ENCODE data around the gene DISC1.
"Not testable (repeated sequence)": the region's sequence is repeated elsewhere in the genome, so short reads cannot be mapped to it uniquely, and the experiment has no call there.

The DISC1 gene

GRCh38 chr1:231872461-231872910, 245.9 kb downstream of the DISC1 start:
- DNase-seq (ENCODE audit: low read depth in 1 of 2, low spot score in 1 of 2): no peak

DNA sequence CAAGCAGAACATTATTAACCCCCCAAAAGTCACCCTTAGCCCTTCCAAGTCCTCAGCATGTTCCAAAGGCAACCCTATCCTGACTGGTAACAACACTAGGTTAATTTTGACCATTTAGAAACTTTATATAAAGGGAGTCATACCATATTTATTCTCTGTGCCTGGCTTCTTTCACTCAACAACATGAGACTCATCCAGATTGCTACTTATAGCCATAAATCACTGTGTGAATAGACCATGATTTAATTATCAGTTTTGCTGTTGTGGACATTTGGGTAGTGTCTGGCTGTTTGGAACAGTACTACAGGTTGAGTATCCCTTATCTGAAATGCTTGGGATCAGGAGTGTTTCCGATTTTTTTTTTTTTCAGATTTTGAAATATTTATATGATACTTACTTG, 252.1 kb downstream of the DISC1 start:
- no peak for DNase-seq (ENCODE audit: low read depth in 1 of 2, low spot score in 1 of 2)

DNA sequence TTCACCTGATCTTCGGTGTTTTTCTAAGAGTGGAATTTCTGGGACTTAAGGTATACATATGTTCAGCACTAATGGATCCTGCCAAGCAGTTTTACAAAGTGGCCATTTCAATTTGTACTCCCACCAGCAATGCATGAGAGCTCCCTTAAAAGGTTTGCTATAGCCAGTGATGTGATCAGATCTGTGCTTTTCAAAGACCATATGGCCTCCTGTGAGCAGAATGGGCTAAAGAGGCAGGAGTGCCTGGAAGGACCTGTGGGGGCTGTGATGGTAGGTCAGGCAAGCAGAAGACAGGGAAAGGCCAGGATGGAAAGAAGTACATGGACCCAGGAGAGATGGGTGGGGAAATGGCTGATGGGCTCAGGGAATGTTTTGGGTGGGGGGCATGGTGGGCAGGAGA, 252.7 kb downstream of the DISC1 start:
- DNase-seq (ENCODE audit: low read depth in 1 of 2, low spot score in 1 of 2): no peak

DNA sequence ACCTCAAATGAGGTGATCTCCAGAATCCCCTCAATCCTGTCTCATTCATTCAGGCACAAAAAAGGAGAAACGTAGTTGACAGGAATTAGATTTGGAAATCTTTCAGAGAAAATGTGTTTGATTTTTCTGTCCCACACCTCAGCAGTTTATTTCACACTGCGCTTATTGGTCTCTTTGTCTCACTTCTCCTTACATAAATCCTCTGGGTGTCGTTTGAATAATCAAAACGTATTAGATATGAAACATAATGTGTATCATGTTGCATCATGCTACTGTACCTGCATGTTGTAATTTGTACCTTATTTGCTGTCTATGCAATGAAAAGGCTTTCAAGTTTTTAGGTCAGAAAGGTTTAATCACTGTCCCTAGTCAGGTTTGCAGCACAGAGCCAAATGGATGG, 255.7 kb downstream of the DISC1 start:
- no peak for DNase-seq (ENCODE audit: low read depth in 1 of 2, low spot score in 1 of 2)

DNA sequence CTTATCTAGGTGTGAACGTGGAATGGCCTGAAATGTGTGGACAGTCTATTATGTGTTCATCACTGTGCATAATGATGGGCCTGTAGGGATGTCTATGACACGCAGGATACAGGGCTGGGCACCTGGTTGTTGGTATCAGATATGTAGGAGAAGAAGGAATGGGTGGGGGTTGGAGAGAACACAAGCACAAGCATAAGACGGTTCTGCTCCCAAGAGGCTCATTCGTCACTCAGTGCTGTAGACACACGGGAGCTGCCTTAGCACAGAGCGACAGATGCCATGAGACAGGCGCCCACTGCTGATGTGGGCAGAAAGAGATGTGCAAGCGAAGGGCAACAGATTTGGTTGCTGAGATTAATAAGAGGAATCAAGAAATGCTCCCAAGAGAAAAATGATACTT, 256.2 kb downstream of the DISC1 start:
- no peak for DNase-seq (ENCODE audit: low read depth in 1 of 2, low spot score in 1 of 2)

- DNase-seq (ENCODE audit: low read depth in 1 of 2, low spot score in 1 of 2): no peak
Measured at GRCh38 chr1:231883382-231883781, 256.8 kb downstream of the DISC1 start.

- DNase-seq (ENCODE audit: low read depth in 1 of 2, low spot score in 1 of 2): no peak
Measured at GRCh38 chr1:231885209-231885854, 258.7 kb downstream of the DISC1 start.

DNA sequence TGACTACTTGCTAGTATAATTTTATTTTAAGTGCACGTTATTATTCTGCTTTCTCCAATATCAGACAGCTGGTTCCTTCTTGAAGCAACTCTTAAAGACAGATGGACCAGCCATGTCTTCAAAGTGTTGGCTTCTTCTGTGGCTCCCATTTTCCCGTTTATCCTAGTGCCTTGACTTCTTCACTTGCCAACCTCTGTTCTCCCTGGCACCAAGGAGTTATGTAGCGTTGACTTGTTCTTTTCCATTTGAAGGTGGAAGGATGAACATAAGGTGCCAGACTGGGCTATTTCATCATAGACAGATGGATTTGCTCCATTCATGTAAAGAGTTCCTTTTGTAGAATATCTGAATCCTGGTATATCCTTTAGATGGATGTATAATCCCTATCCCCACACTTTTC, 260.6 kb downstream of the DISC1 start:
- no peak for DNase-seq (ENCODE audit: low read depth in 1 of 2, low spot score in 1 of 2)

GRCh38 chr1:231887866-231888265, 261.3 kb downstream of the DISC1 start:
- no peak for DNase-seq (ENCODE audit: low read depth in 1 of 2, low spot score in 1 of 2)

DNA sequence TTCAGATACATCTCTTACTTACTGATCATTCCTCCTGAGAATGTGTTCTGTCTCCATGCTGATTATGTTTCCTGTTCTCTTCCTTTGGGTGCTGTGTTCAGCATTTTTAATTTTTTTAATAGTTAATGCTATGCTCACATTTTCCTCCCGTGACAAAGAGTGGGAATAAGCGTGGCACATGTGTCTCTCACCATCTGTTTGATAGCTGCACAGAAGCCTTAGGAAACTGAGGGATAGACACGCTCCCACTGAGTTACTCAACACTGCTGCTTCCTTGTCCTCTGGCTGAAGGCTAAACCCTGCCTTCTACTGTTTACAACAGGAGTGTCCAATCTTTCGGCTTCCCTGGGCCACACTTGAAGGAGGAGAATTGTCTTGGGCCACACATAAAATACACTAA, 264.2 kb downstream of the DISC1 start:
- DNase-seq (ENCODE audit: low read depth in 1 of 2, low spot score in 1 of 2): no peak

GRCh38 chr1:231893400-231894102, 267.0 kb downstream of the DISC1 start:
- no peak for DNase-seq (ENCODE audit: low read depth in 1 of 2, low spot score in 1 of 2)

GRCh38 chr1:231896806-231897205, 270.2 kb downstream of the DISC1 start:
- no peak for DNase-seq (ENCODE audit: low read depth in 1 of 2, low spot score in 1 of 2)

GRCh38 chr1:231899046-231899445, 272.5 kb downstream of the DISC1 start:
- no peak for DNase-seq (ENCODE audit: low read depth in 1 of 2, low spot score in 1 of 2)

DNA sequence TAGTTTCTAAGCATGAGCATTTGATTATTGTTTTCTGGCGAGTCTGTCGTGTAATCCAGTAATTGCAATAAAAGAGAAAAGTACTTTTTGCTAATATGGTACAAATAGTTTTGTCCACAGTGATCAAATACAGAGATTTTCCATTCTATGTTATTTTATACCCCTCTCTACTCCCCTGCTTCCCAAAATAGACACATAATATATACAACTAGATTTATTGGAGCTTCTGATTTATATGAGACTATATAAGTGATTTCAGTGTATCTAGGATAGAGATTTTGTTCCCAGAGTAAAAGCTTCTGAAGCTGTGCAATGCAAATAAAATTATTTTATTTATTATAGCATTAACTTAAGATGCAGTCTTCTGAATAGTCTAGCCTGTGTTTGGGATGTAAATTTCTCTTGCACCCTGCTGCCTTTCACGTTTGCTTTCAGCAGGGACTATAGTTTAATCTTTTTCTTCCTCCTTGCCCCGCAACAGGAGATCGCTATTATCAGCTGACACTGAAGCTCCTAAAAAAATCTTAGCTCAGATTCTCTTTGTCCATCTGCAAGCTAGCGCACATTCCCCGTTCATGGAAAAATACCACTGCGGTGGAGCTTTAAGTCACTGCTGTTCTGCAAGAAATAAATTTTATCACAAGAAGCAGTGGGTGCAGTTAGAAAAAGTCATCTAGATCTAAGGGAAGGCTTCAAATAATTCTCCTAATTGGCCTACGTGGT, 273.3 kb downstream of the DISC1 start:
- DNase-seq (ENCODE audit: low read depth in 1 of 2, low spot score in 1 of 2): no peak

DNA sequence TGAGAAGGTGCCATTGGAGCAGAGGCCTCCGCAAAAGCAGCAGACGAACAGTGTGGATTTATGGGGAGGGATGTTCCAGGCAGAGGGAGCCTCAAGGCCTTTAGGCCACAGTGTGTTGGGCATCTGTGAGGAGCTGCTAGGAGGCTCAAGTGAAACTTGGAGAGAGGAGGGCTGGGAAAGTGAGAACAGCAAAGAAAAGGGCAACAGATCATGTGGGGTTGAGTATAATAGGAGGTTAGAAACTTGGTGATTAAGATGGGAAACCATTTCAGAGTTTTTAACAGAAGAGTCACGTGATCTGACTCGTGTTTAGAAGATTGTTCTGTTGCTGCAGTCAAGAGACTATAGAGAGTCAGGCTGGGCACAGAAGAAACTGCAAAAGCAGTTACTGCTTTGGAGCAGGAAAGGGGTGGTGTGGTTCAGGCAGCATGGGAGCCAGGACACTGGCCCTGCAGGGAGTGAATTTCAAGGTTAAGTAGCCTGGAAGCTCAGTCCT, 277.0 kb downstream of the DISC1 start:
- no peak for DNase-seq (ENCODE audit: low read depth in 1 of 2, low spot score in 1 of 2)

- not testable (repeated sequence) for DNase-seq (ENCODE audit: low read depth in 1 of 2, low spot score in 1 of 2)
Measured at GRCh38 chr1:231907310-231907709, 280.7 kb downstream of the DISC1 start.

DNA sequence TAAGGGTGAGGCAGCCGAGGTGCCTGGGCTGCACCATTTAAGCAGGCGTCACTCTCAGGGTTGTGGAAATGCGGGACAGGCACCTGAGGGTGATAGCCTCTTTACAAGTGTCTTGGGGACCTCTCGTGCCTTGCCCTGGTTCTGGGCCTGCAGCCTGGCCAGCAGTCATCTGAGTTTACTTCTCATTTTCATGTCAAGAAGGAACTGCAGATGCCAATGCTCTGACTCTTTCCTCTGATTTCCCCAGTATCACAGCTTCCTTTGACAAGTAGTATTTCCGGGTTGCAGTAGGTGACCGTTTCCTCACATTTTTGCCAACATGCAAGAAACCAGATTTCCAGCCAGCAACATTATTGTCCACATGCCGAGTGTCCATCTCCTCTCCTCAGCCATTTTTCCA, 286.9 kb downstream of the DISC1 start:
- no peak for DNase-seq (ENCODE audit: low read depth in 1 of 2, low spot score in 1 of 2)

DNA sequence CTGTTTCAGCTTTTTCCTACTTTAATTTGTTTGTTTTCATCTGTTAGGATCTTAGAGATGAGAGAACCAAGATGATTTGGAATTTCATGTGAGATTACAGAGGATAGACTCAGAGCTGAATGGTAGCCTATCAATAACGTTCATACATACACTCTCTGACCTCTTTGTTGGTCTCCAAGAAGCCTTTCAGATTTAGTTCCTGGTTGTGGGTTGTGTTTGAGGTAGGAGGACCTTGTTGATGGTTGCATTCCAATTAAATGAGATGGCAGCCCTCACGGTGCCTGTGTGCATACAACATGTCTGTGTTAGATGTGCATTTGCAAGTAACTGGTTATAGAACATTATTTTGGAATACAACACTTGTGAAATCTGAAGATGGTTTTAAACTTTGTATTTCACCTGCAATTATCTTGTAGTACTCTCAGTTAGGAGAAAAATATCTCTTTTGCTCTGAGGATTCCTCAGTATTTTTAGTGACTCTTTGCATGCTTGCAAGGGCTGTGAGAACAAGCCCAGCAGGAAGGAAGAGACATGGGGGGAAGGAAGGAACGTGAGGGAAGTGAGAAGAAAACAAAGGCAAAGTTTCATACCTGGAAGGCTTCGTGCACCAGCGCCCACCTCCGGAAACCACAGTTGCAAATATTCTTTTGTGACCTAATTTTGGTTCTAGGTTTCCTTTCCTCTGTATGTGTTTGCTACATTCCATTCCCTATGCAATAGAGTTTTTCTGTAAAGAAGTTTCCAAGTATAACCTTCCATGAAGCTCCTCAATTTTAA, 291.8 kb downstream of the DISC1 start:
- DNase-seq (ENCODE audit: low read depth in 1 of 2, low spot score in 1 of 2): peak in 1 of 2 donors; percentile 19

- no peak for DNase-seq (ENCODE audit: low read depth in 1 of 2, low spot score in 1 of 2)
Measured at GRCh38 chr1:231919239-231919885, 292.8 kb downstream of the DISC1 start.

GRCh38 chr1:231919886-231920285, 293.3 kb downstream of the DISC1 start:
- no peak for DNase-seq (ENCODE audit: low read depth in 1 of 2, low spot score in 1 of 2)

All from activated CD4-positive, alpha-beta T cell treated with anti-CD3 and anti-CD28 coated beads, Interleukin-2, amount 50 U/mL, for 24 hours (primary cell).